OCI-LY7 (cell line): ENCODE measurements around the gene SERPINA1.
"Not testable (repeated sequence)": the region's sequence is repeated elsewhere in the genome, so short reads cannot be mapped to it uniquely, and the experiment has no call there.

Source experiments
- CTCF ChIP-seq: fragments of 200-600 bp; sonication (generic); conservative IDR thresholded peaks from 2 replicates; pipeline ENCODE4 v1.5.1; 2014; ENCODE audit warnings: mild to moderate bottlenecking, antibody characterized with exemption, low read length, moderate library complexity, mixed read lengths
- EZH2phosphoT487 ChIP-seq: fragments of 200-600 bp; sonication (generic); IDR thresholded peaks from 2 replicates; pipeline ENCODE4 v1.6.1; 2018; ENCODE audit warnings: low read depth, borderline replicate concordance, mild to moderate bottlenecking, mixed run types, antibody characterized with exemption, low read length, moderate library complexity, mixed read lengths

- not testable (repeated sequence) for TF ChIP-seq CTCF, EZH2phosphoT487
These were observed 29.2 kb upstream of the SERPINA1 start for GRCh38 chr14:94417497-94418205.
